Fibroblast of upper back skin (primary cell): ENCODE measurements around the gene SAA1.
"Not testable (repeated sequence)": the region's sequence is repeated elsewhere in the genome, so short reads cannot be mapped to it uniquely, and the experiment has no call there.

Experiments used
- DNase-seq: peaks from one replicate; pipeline ENCODE4 v3.0.0-alpha.2; 2013

Gene SAA1

GRCh38 chr11:18265949-18266348 lies at the start of gene SAA1:
Gene SAA1, plus strand, starts transcription at chr11:18266264. Its CDS starts 624 bp downstream, at chr11:18266888.
- no peak for DNase-seq

- DNase-seq: no peak
These were observed 44.7 kb upstream of the SAA1 start for GRCh38 chr11:18221274-18221876.

GRCh38 chr11:18222814-18223421 lies 43.1 kb upstream of the SAA1 start:
- no peak for DNase-seq

GRCh38 chr11:18223591-18224387 lies 42.3 kb upstream of the SAA1 start:
- no peak for DNase-seq

GRCh38 chr11:18225913-18226312 lies 40.2 kb upstream of the SAA1 start:
- no peak for DNase-seq

- DNase-seq: no peak
These were observed 36.6 kb upstream of the SAA1 start for GRCh38 chr11:18229501-18229900.

- DNase-seq: no peak
These were observed 35.2 kb upstream of the SAA1 start for GRCh38 chr11:18230859-18231258.

GRCh38 chr11:18233912-18234311 lies 32.2 kb upstream of the SAA1 start:
- no peak for DNase-seq

- DNase-seq: peak; percentile 1
These were observed 30.4 kb upstream of the SAA1 start for GRCh38 chr11:18235394-18236334.

GRCh38 chr11:18236664-18237356 lies 29.3 kb upstream of the SAA1 start, which contains the start of gene SAA4:
Gene SAA4, minus strand, starts transcription at chr11:18236802. Its CDS starts 876 bp downstream, at chr11:18235926.
- no peak for DNase-seq

GRCh38 chr11:18239655-18240054 lies 26.4 kb upstream of the SAA1 start:
- no peak for DNase-seq

- peak; percentile 68 for DNase-seq
These were observed 22.2 kb upstream of the SAA1 start for GRCh38 chr11:18243783-18244362.

GRCh38 chr11:18245396-18245795 lies 20.7 kb upstream of the SAA1 start:
- no peak for DNase-seq

GRCh38 chr11:18246379-18247190 lies 19.5 kb upstream of the SAA1 start:
- not testable (repeated sequence) for DNase-seq

GRCh38 chr11:18247191-18247581 lies 18.9 kb upstream of the SAA1 start:
- not testable (repeated sequence) for DNase-seq

GRCh38 chr11:18248561-18248960 lies 17.5 kb upstream of the SAA1 start, which contains the start of gene SAA2:
Gene SAA2, minus strand, starts transcription at chr11:18248668. Its CDS starts 657 bp downstream, at chr11:18248011.
- no peak for DNase-seq

- DNase-seq: no peak
These were observed 12.8 kb upstream of the SAA1 start for GRCh38 chr11:18253233-18253632.

GRCh38 chr11:18253778-18254338 lies 12.2 kb upstream of the SAA1 start:
- no peak for DNase-seq

GRCh38 chr11:18254781-18255361 lies 11.2 kb upstream of the SAA1 start:
- DNase-seq: no peak

- no peak for DNase-seq
These were observed 6.8 kb upstream of the SAA1 start for GRCh38 chr11:18259259-18259658.
